SW480 (cell line): ENCODE data around the gene UBQLNL.

Experiments
- DNase-seq: peaks from one replicate; pipeline ENCODE4 v3.0.0-alpha.2; 2016; ENCODE audit warnings: low spot score

The UBQLNL gene, protein sequence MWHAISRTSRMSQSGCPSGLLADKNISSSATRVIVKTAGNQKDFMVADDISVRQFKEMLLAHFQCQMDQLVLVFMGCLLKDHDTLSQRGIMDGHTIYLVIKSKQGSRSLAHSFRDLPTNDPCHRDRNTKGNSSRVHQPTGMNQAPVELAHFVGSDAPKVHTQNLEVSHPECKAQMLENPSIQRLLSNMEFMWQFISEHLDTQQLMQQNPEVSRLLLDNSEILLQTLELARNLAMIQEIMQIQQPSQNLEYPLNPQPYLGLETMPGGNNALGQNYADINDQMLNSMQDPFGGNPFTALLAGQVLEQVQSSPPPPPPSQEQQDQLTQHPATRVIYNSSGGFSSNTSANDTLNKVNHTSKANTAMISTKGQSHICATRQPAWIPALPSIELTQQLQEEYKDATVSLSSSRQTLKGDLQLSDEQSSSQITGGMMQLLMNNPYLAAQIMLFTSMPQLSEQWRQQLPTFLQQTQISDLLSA

GRCh38 chr11:5516599-5516998, at the start of gene UBQLNL:
Gene UBQLNL, minus strand, starts transcription at chr11:5516699. Its CDS starts 258 bp downstream, at chr11:5516441.
- DNase-seq = no peak

DNA sequence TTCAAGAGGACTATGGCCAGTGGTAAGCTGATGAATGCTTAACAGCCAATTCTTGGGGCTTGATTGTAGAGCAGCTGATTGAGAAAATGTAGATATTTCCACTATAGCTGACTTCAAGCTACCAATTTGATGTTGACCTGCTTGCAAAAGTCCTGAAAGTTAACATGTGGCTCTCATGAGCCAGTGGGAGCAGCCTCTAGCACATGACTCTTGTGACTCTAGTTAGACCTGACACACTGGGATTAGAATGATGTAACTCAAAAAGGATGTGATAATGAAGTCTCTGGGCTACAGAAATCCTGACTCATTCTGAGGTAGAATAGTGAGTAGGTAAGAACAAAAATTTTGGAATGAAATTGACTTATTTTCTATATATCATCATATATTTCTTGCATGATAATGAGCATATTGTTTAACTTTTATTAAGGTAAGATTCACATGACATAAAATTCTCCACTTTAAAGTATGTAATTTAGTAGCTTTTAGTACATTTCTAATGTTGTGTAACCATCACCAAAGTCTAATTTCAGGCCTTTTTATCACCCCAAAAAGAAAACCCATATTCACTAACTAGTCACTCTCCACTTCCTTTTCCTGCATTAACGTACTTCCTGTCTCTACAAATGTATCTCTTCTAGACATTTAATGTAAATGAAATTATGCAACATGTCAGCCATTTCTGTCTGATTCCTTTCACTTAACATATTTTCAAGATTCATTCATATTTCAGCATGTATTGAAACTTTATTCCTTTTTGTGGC, 47.9 kb upstream of the UBQLNL start:
- DNase-seq = no peak

DNA sequence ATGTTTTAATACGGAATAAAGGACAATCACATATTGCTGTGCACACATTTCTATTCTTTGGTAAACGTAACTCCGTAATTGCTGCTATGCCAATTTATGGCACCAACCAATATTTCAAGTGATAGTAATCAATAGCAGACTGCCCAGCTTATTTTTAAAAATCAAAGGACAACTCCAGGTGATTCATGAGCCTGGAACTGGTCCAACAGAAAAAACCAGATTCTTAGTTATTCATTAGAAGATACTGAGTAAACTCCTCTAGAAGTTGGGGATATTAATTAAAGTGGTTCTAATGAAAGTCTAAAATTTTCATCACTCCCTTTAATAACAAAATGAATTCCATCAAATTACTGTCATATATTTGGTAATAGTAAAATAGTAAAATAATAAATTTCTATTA, 41.3 kb upstream of the UBQLNL start:
- DNase-seq = no peak

- no peak for DNase-seq
These were observed 40.2 kb upstream of the UBQLNL start for GRCh38 chr11:5556596-5557188.

DNA sequence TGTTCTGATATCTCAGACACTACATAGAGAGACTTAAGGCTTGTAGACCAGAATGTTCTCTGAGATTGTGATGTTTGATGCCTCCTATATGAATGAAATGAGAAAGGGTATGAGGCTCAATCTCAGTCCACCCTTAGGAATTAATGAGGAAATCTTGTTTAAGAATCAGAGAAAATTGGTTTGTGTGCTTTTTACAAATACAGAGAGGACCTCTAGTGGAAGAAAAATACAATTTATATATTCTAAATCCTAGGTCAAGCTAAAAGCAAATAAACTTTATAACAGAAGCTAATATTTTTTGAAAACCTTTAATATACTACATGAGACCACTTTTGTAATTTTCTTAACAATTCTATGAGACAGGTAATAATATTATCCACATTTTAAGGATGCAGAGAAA, 36.8 kb upstream of the UBQLNL start:
- peak; percentile 11 for DNase-seq

GRCh38 chr11:5550440-5551095, 34.1 kb upstream of the UBQLNL start:
- DNase-seq = peak; percentile 22

DNA sequence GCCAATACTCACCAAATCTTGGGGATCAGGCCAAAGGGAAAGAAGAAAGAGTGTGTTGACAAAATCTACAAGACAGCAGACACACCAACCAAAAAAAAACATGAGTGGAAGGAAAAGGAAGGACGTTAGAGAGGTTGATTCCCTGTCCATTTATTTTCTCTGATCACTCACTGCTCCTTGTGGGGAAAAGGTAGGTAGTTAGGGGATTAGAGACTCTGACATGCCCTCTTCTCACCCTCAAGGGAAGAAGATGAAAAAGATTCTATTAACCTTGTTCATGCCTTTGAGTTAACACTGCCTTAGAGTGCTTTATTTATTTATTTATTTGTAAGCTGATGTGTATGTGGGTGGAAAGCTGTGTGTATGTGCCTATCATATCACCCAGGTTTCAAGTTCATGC, 31.9 kb upstream of the UBQLNL start, which contains the start of gene OR52H1:
Gene OR52H1 (minus strand): TSS at position 101 of the 400 bp plus-strand sequence. CDS start 3,035 bp downstream, outside the sequence.
- DNase-seq = no peak

DNA sequence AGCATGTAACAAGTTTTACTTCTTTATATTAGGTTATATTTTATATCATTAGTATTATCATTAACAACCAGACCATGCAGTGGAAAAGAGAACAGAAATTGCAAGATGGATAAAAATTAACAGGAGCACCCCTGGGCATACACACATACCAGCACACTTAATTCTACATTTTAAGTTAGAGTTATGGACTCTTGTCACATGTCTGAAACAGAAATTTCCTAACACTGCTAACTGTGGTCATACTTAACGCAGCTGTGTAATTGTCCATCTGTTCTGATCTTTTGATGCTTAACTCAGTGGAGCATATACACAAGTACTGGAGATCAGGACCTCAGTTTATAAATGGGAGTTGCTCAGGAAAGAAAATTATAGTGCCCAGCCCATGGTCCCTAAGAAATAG, 31.5 kb upstream of the UBQLNL start:
- no peak for DNase-seq

GRCh38 chr11:5546457-5546856, 30.0 kb upstream of the UBQLNL start:
- no peak for DNase-seq

- DNase-seq = no peak
These were observed 24.9 kb upstream of the UBQLNL start for GRCh38 chr11:5541427-5541826.

- no peak for DNase-seq
These were observed 20.0 kb upstream of the UBQLNL start for GRCh38 chr11:5536482-5536881.

- no peak for DNase-seq
These were observed 17.5 kb upstream of the UBQLNL start for GRCh38 chr11:5534046-5534445.

DNA sequence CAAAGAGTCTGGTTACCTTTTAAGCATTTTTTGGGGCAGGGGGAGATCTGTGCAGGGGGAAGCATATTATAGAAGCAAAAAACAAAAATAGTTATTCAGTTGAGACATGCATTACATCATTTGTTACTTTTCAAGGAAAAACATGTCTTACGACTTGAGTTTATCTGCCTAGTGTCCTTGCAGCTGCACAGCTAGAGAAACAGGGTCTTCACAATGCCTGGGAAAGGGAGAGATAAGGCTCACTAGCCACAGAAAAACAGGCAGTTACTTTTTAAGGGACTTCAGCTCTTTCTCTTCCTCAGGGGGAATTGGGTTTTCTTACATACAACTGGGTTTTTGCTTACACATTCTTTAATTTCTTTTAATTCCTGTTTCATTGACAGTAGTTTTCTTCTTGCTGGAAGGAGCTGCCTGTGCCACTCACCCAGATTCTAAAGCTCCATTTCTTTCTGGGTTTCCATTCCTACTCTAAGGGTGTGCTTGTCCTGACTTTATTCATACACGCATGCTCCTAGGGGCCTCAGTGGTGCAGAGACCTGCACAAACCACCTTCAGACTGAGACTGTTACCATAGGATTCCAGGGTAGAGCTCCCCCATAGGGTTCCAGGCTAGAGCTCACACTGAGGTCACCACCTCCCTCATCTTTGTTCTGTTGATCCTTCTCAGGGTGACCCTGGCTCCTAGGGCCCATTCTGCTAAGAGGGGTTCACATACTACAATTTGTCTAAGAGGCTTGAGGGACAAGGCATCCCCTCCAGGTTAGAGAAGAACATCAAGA, 14.7 kb upstream of the UBQLNL start:
- no peak for DNase-seq

GRCh38 chr11:5528495-5528894, 12.0 kb upstream of the UBQLNL start:
- DNase-seq = no peak

DNA sequence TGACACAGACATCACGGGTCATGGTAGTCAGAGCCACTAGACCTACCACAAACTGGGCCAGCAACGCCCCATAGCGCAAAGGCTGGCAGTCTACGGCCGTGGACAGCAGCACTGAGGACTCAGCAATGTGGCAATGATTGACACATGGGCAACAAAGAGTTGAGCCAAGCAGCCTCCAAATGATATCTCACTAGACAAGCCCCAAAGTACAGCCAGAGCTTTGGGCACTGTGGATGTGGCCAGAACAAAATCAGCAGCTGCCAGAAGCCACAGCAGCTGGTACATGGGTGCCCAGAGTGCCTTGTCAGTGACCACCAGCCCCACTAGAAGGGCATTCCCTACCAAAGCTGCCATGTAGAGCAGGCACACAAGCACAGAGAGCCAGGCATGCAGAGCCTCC, 11.2 kb upstream of the UBQLNL start:
- no peak for DNase-seq

GRCh38 chr11:5524756-5525155, 8.3 kb upstream of the UBQLNL start:
- no peak for DNase-seq

GRCh38 chr11:5522308-5522707, 5.8 kb upstream of the UBQLNL start:
- DNase-seq = peak; percentile 17

GRCh38 chr11:5521540-5521939, 5.0 kb upstream of the UBQLNL start:
- no peak for DNase-seq

DNA sequence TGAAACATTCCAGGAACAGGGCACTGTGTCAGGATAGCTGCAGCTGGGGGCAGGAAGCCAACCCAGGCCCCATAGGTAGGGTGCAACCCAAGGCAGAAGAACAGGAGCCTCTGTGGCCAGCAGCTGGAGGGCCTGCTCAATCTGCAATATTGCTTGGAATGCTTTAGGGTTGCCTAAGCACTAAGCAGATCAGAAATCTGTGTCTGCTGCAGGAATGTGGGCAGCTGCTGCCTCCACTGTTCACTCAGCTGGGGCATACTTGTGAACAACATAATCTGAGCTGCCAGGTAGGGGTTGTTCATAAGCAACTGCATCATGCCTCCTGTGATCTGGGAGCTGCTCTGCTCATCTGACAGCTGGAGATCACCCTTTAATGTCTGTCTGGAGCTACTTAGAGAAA, 1.7 kb downstream of the UBQLNL start:
- no peak for DNase-seq

DNA sequence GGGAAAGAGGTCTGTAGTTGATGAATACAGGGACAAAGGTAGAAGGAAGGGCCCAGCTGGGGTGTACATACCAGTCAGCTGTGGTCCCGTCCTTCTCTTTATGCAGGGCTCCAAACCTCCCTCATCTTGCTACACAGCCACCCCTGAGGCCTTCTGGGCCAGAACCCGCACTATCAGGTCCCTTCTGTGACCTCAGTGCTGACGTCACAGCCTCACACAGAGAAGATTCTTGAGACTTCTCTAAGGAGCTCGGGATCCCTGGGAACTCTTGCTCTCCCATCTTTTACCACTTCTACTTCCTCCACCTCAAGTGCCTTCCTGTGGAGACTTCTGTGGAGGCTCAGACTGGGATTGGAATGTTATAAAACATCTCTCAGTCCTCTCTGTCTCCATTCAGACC, 6.7 kb downstream of the UBQLNL start, which contains the start of gene UBQLN3:
Gene UBQLN3 (minus strand): TSS at position 155 of the 400 bp plus-strand sequence. CDS start 399 bp downstream, outside the sequence.
- DNase-seq = no peak

DNA sequence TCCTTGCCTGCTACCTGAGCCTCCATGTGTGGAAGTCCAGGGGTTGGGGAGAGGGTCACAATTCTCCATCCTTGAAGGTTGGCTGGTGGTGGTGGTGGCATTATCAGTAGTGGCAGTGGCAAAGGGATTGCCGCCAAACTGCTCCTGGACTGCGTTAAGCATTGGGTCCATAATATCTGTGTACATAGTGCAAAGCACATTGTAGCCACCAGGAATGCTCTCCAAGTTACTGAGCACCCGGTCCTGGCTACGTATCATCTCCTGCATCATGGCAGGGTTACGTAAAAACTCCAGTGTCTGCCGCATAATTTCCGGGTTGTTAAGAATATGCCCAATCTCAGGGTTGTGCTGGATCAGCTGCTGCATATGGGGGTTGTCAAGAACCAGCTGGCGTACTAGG, 7.9 kb downstream of the UBQLNL start:
- no peak for DNase-seq
